Inflammatory macrophage (primary cell): ENCODE results near the gene MEF2B.

Experiments
- DNase-seq, 2 donors: peaks; one replicate each; pipeline ENCODE4 v3.0.0-alpha.2; 2020 to 2022

MEF2B gene

DNA sequence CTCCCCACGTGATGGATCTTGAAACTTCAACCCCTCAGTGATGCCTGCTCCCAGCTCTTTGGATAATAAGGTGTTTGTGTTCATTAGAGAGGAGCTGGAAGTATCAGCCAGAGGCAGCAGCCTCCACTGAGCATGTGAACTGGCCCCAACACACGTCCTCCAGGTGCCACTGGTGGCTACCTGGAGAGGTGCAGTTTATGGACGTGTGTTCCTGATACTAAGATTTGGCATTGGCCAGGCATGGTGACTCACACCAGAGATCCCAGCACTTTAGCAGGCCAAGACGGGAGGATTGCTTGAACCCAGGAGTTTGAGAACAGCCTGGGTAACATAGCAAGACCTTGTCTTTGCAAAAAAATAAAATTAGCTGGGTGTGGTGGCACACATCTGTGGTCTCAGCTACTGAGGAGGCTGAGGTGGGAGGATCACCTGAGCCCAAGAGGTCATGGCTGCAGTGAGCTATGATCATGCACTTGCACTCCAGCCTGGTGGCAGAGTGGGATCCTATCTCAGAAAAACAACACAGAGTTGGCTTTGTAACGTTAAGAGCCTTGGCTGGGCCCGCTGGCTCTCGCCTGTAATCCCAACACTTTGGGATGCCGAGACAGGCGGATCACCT lies 71.9 kb downstream of the MEF2B start:
- DNase-seq = no peak

DNA sequence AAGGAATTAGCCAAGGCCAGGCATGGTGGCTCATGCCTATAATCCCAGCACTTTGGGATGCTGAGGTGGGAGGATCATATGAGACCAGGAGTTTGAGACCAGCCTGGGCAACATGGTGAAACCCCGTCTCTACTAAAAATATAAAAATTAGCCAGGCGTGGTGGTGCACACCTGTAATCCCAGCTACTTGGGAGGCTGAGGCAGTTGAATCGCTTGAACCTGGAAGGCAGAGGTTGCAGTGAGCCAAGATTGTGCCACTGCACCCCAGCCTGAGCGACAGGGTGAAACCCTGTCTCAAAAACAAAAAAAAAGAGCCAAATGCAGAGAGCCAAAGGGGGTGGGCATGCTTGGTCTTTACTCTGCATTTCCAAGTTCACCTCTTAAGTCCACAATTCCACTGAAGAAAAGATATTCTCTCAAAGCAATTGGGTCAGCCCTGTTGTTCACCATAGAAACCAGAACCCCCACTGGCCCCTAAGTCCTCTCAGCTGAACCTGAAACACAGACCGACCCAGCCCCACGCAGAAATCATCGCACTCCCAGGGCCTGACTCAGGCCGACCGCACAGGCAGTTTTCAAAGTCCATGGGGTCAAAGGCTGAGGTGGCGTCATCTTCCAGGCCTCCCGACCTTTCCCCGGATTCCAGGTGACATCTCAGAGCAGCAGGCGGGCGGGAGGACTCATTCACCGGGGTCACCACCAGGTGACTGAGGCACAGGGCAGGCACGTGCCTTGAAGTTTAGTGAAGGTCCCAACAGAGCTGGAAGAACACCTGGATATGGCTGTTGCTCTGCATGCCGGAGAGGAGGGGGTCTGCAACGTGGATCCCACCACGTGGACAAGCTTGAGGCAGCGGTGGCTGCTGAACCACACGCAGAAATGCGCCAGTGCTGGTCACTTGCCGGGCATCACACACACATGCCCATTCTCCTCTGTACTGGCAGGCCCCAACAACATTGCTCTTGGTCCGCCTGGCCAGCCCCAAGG lies 73.1 kb downstream of the MEF2B start:
- no peak for DNase-seq

DNA sequence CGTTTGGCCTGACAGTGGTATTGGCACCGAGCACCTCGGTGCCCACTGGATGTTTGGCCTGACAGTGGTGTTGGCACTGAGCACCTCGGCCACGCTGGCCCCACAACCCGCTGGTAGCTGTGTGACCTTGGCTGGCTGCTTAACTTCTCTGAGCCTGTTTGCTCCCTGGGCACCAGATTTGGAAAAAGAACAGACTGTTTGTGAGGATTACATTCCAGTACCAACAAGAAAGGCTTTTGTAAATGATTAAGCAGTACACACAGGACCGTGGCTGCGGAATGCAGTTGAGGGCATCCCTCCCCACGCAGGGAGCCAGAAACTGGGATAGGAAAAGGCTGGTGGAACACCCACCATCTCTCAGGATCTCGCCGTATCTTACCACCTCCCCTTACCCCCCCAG lies 74.4 kb downstream of the MEF2B start:
- DNase-seq = no peak
